ENCODE measurements around the gene SCARB2.

SCARB2 gene

DNA sequence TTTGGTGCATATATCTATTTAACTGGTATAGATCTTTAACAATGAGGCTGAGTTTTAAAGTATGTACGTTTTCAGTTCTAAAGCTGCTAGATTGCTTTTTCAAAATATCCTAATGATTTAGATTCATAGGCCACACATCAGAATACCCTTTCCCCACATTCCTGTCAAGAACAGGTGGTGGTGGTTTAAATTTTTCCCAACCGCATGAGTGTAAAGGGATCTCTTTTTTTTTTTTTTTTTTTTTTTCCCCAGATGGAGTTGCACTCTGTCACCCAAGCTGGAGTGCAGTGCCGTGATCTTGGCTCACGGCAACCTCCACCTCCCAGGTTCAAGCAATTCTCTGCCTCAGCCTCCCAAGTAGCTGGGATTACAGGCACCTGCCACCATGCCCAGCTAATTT, 93.4 kb downstream of the SCARB2 start:
- DNase-seq (ENCODE audit: low read depth), result no peak
- TF ChIP-seq, protein P1, sequence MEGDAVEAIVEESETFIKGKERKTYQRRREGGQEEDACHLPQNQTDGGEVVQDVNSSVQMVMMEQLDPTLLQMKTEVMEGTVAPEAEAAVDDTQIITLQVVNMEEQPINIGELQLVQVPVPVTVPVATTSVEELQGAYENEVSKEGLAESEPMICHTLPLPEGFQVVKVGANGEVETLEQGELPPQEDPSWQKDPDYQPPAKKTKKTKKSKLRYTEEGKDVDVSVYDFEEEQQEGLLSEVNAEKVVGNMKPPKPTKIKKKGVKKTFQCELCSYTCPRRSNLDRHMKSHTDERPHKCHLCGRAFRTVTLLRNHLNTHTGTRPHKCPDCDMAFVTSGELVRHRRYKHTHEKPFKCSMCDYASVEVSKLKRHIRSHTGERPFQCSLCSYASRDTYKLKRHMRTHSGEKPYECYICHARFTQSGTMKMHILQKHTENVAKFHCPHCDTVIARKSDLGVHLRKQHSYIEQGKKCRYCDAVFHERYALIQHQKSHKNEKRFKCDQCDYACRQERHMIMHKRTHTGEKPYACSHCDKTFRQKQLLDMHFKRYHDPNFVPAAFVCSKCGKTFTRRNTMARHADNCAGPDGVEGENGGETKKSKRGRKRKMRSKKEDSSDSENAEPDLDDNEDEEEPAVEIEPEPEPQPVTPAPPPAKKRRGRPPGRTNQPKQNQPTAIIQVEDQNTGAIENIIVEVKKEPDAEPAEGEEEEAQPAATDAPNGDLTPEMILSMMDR (IDR thresholded peaks at IDR 0.05; ENCODE audit: control insufficient read depth, extremely low read depth, insufficient read depth), result no peak
- no peak overlapping the region for H3K4me3 ChIP-seq (ENCODE audit: low read depth, low read length)

GRCh38 chr4:76117536-76117935, 96.1 kb downstream of the SCARB2 start:
- no peak for DNase-seq (ENCODE audit: low read depth)
- TF ChIP-seq, protein P1 (IDR thresholded peaks at IDR 0.05; ENCODE audit: control insufficient read depth, extremely low read depth, insufficient read depth), result no peak
- no peak overlapping the region for H3K4me3 ChIP-seq (ENCODE audit: low read depth, low read length)

DNA sequence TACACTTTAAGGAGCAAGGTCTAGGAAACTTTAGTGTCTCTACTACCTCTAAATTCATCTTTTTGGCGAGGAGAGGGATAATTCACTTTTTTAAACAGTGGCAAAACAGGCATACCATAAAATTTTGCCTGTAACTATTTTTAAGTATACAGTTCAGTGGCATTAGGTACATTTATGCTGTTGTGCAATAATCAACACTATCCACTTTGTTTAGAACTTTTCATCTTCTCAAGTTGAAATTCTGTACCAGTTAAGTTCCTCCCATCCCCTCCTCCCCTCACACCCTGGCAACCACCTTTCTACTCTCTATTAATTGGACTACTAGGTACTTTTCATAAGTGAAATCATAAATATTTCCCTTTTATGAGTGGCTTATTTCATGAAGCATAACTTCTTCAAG, 96.8 kb downstream of the SCARB2 start:
- no peak overlapping the region for H3K4me3 ChIP-seq (ENCODE audit: low read depth, low read length)
- TF ChIP-seq, protein P1 (IDR thresholded peaks at IDR 0.05; ENCODE audit: control insufficient read depth, extremely low read depth, insufficient read depth), result no peak
- DNase-seq (ENCODE audit: low read depth), result no peak
